HFFc6 (cell line): ENCODE measurements around the gene MRTFA. TPM values are rescaled to one million over a fixed set of nuclear protein-coding genes. Genes with fewer than 3 reads are reported as not detected.

Source experiments
- DNase-seq: peaks from one replicate; pipeline ENCODE4 v3.0.0-alpha.2; 2018
- H3K27ac Mint-ChIP-seq: 2 replicates; pipeline ENCODE4 v1.8.0; 2020; ENCODE audit warnings: mild to moderate bottlenecking, mixed read lengths
- H3K27me3 Mint-ChIP-seq: 2 replicates; pipeline ENCODE4 v1.8.0; 2021; ENCODE audit warnings: mild to moderate bottlenecking, moderate library complexity, mixed read lengths; ENCODE audit not compliant: insufficient read depth
- H3K36me3 Mint-ChIP-seq: 2 replicates; pipeline ENCODE4 v1.8.0; 2021; ENCODE audit warnings: low read depth, mixed read lengths
- H3K4me1 Mint-ChIP-seq: 2 replicates; pipeline ENCODE4 v1.8.0; 2020; ENCODE audit warnings: low read depth, mixed read lengths
- H3K4me3 Mint-ChIP-seq: 2 replicates; pipeline ENCODE4 v1.8.0; 2020; ENCODE audit warnings: mild to moderate bottlenecking, moderate library complexity, mixed read lengths
- H3K9me3 Mint-ChIP-seq: 2 replicates; pipeline ENCODE4 v1.8.0; 2020; ENCODE audit warnings: mild to moderate bottlenecking, mixed read lengths
- CTCF ChIP-seq: fragments of 200-600 bp; sonication (generic); IDR thresholded peaks from 2 replicates; pipeline ENCODE4 v1.5.0; 2021; ENCODE audit warnings: antibody characterized with exemption, mild to moderate bottlenecking
- total RNA-seq, 6 experiments: library from RNA; stranded (reverse); fragmentation: NEBNext Ultra II Directional; extraction: Animal tissue kit (Norgen Biotek cat#: 25700); gene quantifications; 2 replicates in 1 of 6; 3 replicates in 5 of 6; pipeline ENCODE4 v1.2.3, GENCODE V29; 2021

Gene MRTFA
- total RNA-seq, 6 experiments from 2014 or later, result 36.4 to 48.7 (median 42.2) TPM

DNA sequence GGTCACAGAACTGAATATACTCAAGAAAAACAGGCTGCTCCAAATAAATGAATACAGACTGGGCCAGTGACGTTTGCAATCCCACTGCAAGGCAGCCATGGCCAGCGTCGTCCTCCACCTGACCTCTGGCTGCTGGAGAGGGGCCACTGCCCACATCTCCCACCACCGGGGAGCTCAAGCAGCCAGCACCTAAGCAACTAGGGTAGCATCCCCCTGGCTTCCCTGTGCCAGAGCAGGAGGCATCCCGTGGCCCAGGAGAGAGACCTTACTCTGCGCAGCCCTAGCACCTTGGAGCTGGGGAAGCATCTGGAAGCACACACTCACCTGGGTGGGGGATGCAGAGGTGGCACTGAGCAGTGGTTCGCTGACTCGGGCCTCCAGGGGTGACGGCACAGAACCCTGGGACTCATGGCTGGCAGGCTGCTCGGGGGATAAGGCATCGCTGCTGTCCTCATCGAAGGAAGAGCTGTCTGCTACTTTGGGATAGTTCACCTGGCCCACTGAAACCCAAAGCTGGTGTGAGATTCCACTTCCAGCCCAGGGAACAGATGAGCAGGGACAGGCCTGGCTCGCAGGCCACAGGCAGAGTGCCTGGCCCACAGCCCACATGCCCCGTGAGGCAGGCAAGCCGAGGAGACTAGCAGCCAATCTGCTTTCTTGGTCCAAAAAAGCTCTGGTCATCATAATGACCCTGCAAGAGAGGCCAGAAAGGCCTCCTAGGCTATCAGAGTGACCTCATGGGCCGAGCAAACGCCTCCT, 212.5 kb downstream of the MRTFA start:
- no peak for TF ChIP-seq CTCF
- no peak overlapping the region for H3K4me3 Mint-ChIP-seq
- H3K27ac Mint-ChIP-seq, result no peak overlapping the region; the same call in 1 of the 2 replicates

GRCh38 chr22:40423310-40423688, 213.2 kb downstream of the MRTFA start:
- TF ChIP-seq CTCF, result no peak
- peaks cover 10% of the 10 kb centered on the region for H3K27me3 Mint-ChIP-seq
- no peaks in the 10 kb centered on the region for H3K4me1 Mint-ChIP-seq
- H3K36me3 Mint-ChIP-seq, result peaks cover 13% of the 10 kb centered on the region; the same call in 1 of the 2 replicates
- DNase-seq, result no peak
- H3K9me3 Mint-ChIP-seq, result no peaks in the 10 kb centered on the region
- H3K27ac Mint-ChIP-seq, result no peak overlapping the region; the same call in 1 of the 2 replicates
- no peak overlapping the region for H3K4me3 Mint-ChIP-seq

More for the DNA sequence above, 212.5 kb downstream of the MRTFA start:
- Mint-ChIP-seq H3K27me3 (peaks cover 10% of the 10 kb centered on the region), H3K9me3 (no peaks in the 10 kb centered on the region), H3K36me3 (peaks cover 18% of the 10 kb centered on the region), H3K4me1 (no peaks in the 10 kb centered on the region)
- no peak for DNase-seq

DNA sequence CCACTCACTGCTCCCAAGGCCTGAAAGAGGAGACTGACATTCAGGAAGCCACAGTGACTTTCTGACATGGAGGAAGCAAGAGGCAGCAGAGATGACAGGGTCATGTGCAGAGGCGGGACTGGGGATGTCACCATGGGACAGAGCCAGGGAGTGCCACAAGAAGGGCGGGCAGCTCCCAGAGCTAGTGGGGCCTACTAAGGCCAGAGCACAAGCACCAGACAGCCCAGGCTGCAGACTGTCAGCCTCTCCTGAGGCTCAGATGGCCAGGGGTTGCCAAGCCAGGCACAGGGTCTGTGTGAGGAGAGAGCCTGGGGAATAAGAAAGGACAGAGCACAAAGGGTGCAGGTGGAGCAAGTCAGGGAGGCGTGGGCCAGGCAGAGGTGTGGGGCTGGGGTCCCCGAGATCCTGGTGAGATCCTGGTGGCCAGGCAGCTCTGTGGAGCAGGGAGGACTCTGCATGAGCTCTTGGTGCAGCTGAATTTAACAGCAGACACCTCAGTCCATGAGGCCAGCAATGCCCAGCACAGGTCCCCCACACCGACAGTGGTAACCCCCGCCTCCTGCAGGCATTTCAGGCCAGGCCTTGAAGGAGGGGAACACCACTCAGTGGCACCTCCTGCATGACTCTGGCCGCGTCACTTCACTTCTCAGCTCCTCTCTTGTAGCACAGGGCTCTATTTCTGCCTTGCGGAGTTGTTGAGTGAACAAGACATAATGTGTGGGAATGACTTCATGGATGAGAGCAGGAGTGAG, 213.8 kb downstream of the MRTFA start:
- Mint-ChIP-seq H3K27me3 (peaks cover 10% of the 10 kb centered on the region), H3K4me3 (no peak overlapping the region), H3K9me3 (no peaks in the 10 kb centered on the region), H3K36me3 (peaks cover 13% of the 10 kb centered on the region; the same call in 1 of the 2 replicates), H3K27ac (no peak overlapping the region), H3K4me1 (no peaks in the 10 kb centered on the region)
- DNase-seq, result no peak
- no peak for TF ChIP-seq CTCF

DNA sequence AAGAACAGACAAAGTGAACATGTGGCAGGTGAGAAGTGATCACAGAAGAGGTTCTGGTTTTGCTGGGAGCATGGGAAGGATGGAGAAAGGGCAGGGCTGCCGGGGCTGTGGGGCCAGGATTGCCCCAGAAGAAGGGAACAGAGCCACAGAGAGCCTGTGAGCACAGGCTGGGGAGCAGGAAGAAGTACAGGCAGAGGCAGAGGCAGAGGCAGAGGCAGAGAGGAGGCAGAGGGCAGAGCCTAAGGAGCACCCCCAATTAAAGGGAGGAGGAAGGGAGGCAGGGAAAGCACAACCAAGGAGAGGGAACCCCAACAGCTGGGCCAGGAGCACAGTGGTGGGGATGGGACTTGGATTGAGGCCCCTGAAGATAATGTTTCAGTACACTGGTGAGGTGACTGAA, 214.6 kb downstream of the MRTFA start:
- Mint-ChIP-seq H3K27ac (no peak overlapping the region), H3K4me3 (no peak overlapping the region), H3K27me3 (peaks cover 10% of the 10 kb centered on the region), H3K36me3 (peaks cover 13% of the 10 kb centered on the region; the same call in 1 of the 2 replicates), H3K4me1 (no peaks in the 10 kb centered on the region), H3K9me3 (no peaks in the 10 kb centered on the region)
- no peak for TF ChIP-seq CTCF
- no peak for DNase-seq

GRCh38 chr22:40421082-40421350, 215.5 kb downstream of the MRTFA start:
- no peak overlapping the region for H3K4me3 Mint-ChIP-seq
- DNase-seq, result no peak
- no peak overlapping the region for H3K27ac Mint-ChIP-seq
- no peaks in the 10 kb centered on the region for H3K4me1 Mint-ChIP-seq
- peaks cover 10% of the 10 kb centered on the region for H3K27me3 Mint-ChIP-seq
- H3K36me3 Mint-ChIP-seq, result peaks cover 22% of the 10 kb centered on the region
- no peak for TF ChIP-seq CTCF
- no peaks in the 10 kb centered on the region; the same call in 1 of the 2 replicates for H3K9me3 Mint-ChIP-seq
